MM.1S (cell line): ENCODE results near the gene RALA.

Source experiments
- DNase-seq: peaks from one replicate; pipeline ENCODE4 v3.0.0-alpha.2; 2015
- H2AFZ ChIP-seq: fragments of 300-600 bp; sonication (generic); 2 replicates; pipeline ENCODE4 v1.6.0; 2016; ENCODE audit warnings: antibody characterized with exemption, low read length
- H3F3A ChIP-seq: fragments of 300-600 bp; sonication (generic); 2 replicates; pipeline ENCODE4 v1.6.1; 2016; ENCODE audit warnings: mild to moderate bottlenecking, antibody characterized with exemption, low read length, moderate library complexity, mixed read lengths; ENCODE audit not compliant: insufficient read depth
- H3K27ac ChIP-seq: fragments of 300-600 bp; sonication (generic); 2 replicates; pipeline ENCODE4 v1.5.1; 2016; ENCODE audit warnings: mild to moderate bottlenecking, low read length
- H3K27me3 ChIP-seq: fragments of 300-600 bp; sonication (generic); replicated peaks from 2 replicates; pipeline ENCODE4 v1.6.0; 2016; ENCODE audit warnings: low read length; ENCODE audit not compliant: insufficient read depth
- H3K36me3 ChIP-seq: fragments of 300-600 bp; sonication (generic); replicated peaks from 2 replicates; pipeline ENCODE4 v1.6.1; 2016; ENCODE audit warnings: mild to moderate bottlenecking, low read length, mixed read lengths; ENCODE audit not compliant: insufficient read depth
- H3K4me1 ChIP-seq: fragments of 300-600 bp; sonication (generic); 2 replicates; pipeline ENCODE4 v1.6.1; 2016; ENCODE audit warnings: low read length, mixed read lengths
- H3K4me2 ChIP-seq: fragments of 300-600 bp; sonication (generic); 2 replicates; pipeline ENCODE4 v1.6.0; 2016; ENCODE audit warnings: low read depth, low read length
- H3K4me3 ChIP-seq: fragments of 300-600 bp; sonication (generic); 2 replicates; pipeline ENCODE4 v1.5.1; 2016; ENCODE audit warnings: low read length, mixed read lengths
- H3K79me2 ChIP-seq: fragments of 300-600 bp; sonication (generic); 2 replicates; pipeline ENCODE4 v1.6.1; 2016; ENCODE audit warnings: mixed run types, low read length, mixed read lengths
- H3K9ac ChIP-seq: fragments of 300-600 bp; sonication (generic); 2 replicates; pipeline ENCODE4 v1.6.1; 2016; ENCODE audit warnings: low read length, mixed read lengths
- H3K9me2 ChIP-seq: fragments of 300-600 bp; sonication (generic); replicated peaks from 2 replicates; pipeline ENCODE4 v1.6.1; 2016; ENCODE audit warnings: mild to moderate bottlenecking, low read length, mixed read lengths; ENCODE audit not compliant: insufficient read depth
- H3K9me3 ChIP-seq: fragments of 300-600 bp; sonication (generic); replicated peaks from 2 replicates; pipeline ENCODE4 v1.6.1; 2016; ENCODE audit warnings: mild to moderate bottlenecking, low read length, mixed read lengths; ENCODE audit not compliant: insufficient read depth
- H4K20me1 ChIP-seq: fragments of 300-600 bp; sonication (generic); 2 replicates; pipeline ENCODE4 v1.6.1; 2016; ENCODE audit warnings: mild to moderate bottlenecking, low read length, moderate library complexity, mixed read lengths; ENCODE audit not compliant: insufficient read depth
- CTCF ChIP-seq: fragments of 300-600 bp; sonication (generic); IDR thresholded peaks from 2 replicates; pipeline ENCODE4 v1.5.1; 2016; ENCODE audit warnings: antibody characterized with exemption, low read length, mixed read lengths
- EZH2 ChIP-seq: fragments of 300-600 bp; sonication (generic); optimal IDR thresholded peaks from 2 replicates; pipeline ENCODE3; 2017; ENCODE audit warnings: low read depth, mild to moderate bottlenecking, antibody characterized with exemption, low read length, mixed read lengths
- EZH2phosphoT487 ChIP-seq: fragments of 300-600 bp; sonication (generic); IDR thresholded peaks from 2 replicates; pipeline ENCODE4 v1.6.1; 2018; ENCODE audit warnings: antibody characterized with exemption, low read length

RALA gene

GRCh38 chr7:39721919-39722597 lies 98.7 kb downstream of the RALA start:
- no peaks in the 10 kb centered on the region for H3K27me3 ChIP-seq
- H2AFZ ChIP-seq = no peak overlapping the region
- no peak overlapping the region for H3K4me2 ChIP-seq
- no peaks in the 10 kb centered on the region for H3F3A ChIP-seq
- H3K9me2 ChIP-seq = no peaks in the 10 kb centered on the region
- no peaks in the 10 kb centered on the region for H3K9me3 ChIP-seq
- H4K20me1 ChIP-seq = no peaks in the 10 kb centered on the region
- TF ChIP-seq EZH2phosphoT487 (no peak), CTCF (no peak), EZH2 (no peak)
- no peaks in the 10 kb centered on the region for H3K36me3 ChIP-seq
- H3K79me2 ChIP-seq = no peaks in the 10 kb centered on the region
- H3K27ac ChIP-seq = no peak overlapping the region
- no peak overlapping the region for H3K9ac ChIP-seq
- no peak for DNase-seq
- H3K4me3 ChIP-seq = no peak overlapping the region
- H3K4me1 ChIP-seq = no peaks in the 10 kb centered on the region

DNA sequence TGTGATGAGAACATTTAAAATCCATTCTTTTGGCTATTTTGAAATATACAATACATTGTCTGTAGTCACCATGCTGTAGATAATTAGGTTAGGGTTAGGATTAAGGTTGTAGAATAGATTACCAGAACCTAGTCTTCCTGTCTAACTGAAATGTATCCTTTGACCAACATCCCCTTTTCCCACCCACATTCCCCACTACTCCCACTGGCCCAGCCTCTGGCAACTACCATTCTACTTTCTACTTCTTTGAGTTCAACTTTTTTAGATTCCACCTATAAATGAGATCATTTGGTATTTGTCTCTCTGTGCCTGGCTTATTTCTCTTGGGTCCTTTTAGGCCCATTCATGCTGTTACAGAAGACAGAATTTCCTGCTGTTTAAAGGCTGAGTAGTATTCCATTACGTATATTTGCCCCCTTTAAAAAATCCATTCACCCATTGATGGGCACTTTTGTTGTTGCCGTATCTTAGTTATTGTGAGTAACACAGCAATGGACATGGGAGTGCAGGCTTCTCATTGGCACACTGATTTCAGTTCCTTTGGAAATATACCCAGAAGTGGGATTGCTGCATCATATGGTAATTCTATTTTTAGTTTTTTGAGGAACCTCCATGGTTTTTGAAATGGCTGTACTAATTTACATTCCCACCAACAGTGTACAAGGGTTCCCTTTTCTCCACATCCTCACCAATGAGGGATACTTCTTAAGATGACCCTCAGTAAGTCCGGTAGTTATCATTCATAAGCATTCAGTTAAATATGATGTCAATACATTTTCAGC lies 104.0 kb downstream of the RALA start:
- no peaks in the 10 kb centered on the region for H3K36me3 ChIP-seq
- H3K4me2 ChIP-seq = no peak overlapping the region
- no peaks in the 10 kb centered on the region for H3F3A ChIP-seq
- no peak overlapping the region for H2AFZ ChIP-seq
- no peaks in the 10 kb centered on the region for H3K79me2 ChIP-seq
- no peak overlapping the region for H3K4me3 ChIP-seq
- no peaks in the 10 kb centered on the region for H3K9me3 ChIP-seq
- H3K27me3 ChIP-seq = no peaks in the 10 kb centered on the region
- H3K9ac ChIP-seq = no peak overlapping the region
- H3K4me1 ChIP-seq = no peaks in the 10 kb centered on the region
- no peak overlapping the region for H3K27ac ChIP-seq
- TF ChIP-seq EZH2 (no peak), CTCF (no peak), EZH2phosphoT487 (no peak)
- no peaks in the 10 kb centered on the region for H4K20me1 ChIP-seq
- H3K9me2 ChIP-seq = no peaks in the 10 kb centered on the region
- no peak for DNase-seq

- Histone ChIP-seq H3F3A (no peaks in the 10 kb centered on the region), H3K4me2 (peak overlapping the region; percentile 67), H3K27ac (peak overlapping the region; percentile 39; the same call in 1 of the 2 replicates), H3K4me3 (peak overlapping the region; percentile 62), H3K9me3 (no peaks in the 10 kb centered on the region), H2AFZ (peak overlapping the region; percentile 94), H3K4me1 (peaks cover 10% of the 10 kb centered on the region), H4K20me1 (no peaks in the 10 kb centered on the region), H3K36me3 (no peaks in the 10 kb centered on the region), H3K79me2 (0 out of 2 replicates have a peak, but pooled peaks cover 8% of the 10 kb centered on the region), H3K9me2 (no peaks in the 10 kb centered on the region), H3K9ac (peak overlapping the region; percentile 73), H3K27me3 (no peaks in the 10 kb centered on the region)
- peak; percentile 96 for DNase-seq
- TF ChIP-seq CTCF (no peak), EZH2phosphoT487 (no peak), EZH2 (no peak)
These were observed 109.7 kb downstream of the RALA start for GRCh38 chr7:39732837-39733804.
